Osteoblast (primary cell): ENCODE data around the gene GRAMD4. TPM values are rescaled to one million over a fixed set of nuclear protein-coding genes. Genes with fewer than 3 reads are reported as not detected.

Experiments used
- DNase-seq: peaks from one replicate; pipeline ENCODE4 v3.0.0; 2011; ENCODE audit warnings: low spot score, mixed read lengths; ENCODE audit not compliant: insufficient read length; ENCODE audit errors: missing footprints
- H2AFZ ChIP-seq: 2 replicates; pipeline ENCODE4 v1.6.0; 2011; ENCODE audit warnings: mild to moderate bottlenecking, low read length
- H3K27ac ChIP-seq: 2 replicates; pipeline ENCODE4 v1.5.1; 2011; ENCODE audit warnings: mild to moderate bottlenecking, low read depth, low read length, moderate library complexity
- H3K27me3 ChIP-seq: 2 replicates; pipeline ENCODE4 v1.6.0; 2012; ENCODE audit warnings: mild to moderate bottlenecking, control low read depth, inconsistent platforms, low read length, moderate library complexity; ENCODE audit not compliant: insufficient read depth
- H3K36me3 ChIP-seq: 2 replicates; pipeline ENCODE4 v1.5.1; 2011; ENCODE audit warnings: mild to moderate bottlenecking, low read length, control low read depth, moderate library complexity; ENCODE audit not compliant: insufficient read depth
- H3K4me1 ChIP-seq: 2 replicates; pipeline ENCODE4 v1.5.1; 2011; ENCODE audit warnings: mild to moderate bottlenecking, low read length, control low read depth, moderate library complexity; ENCODE audit not compliant: insufficient read depth
- H3K4me2 ChIP-seq: 2 replicates; pipeline ENCODE4 v1.6.0; 2011; ENCODE audit warnings: mild to moderate bottlenecking, low read length; ENCODE audit not compliant: insufficient read depth
- H3K4me3 ChIP-seq: fragments of 200-600 bp; sonication (generic); 3 replicates; pipeline ENCODE4 v1.5.1; 2012; ENCODE audit warnings: mild to moderate bottlenecking, low read length, inconsistent platforms; ENCODE audit not compliant: insufficient read depth
- H3K79me2 ChIP-seq: 2 replicates; pipeline ENCODE4 v1.6.0; 2012; ENCODE audit warnings: mild to moderate bottlenecking, low read length, control low read depth, inconsistent platforms; ENCODE audit not compliant: insufficient read depth
- H3K9me3 ChIP-seq: 2 replicates; pipeline ENCODE4 v1.5.1; 2011; ENCODE audit warnings: low read depth, low read length, control low read depth
- H4K20me1 ChIP-seq: 2 replicates; pipeline ENCODE4 v1.6.0; 2012; ENCODE audit warnings: mild to moderate bottlenecking, low read length, control low read depth; ENCODE audit not compliant: insufficient read depth
- total RNA-seq: library from RNA; depleted of rRNA; stranded (reverse); fragments of >200 nt; gene quantifications from 2 replicates; pipeline ENCODE4 v1.2.3, GENCODE V29; 2012
- TF ChIP-seq, protein P1 (sequence below): IDR thresholded peaks from 2 replicates; pipeline ENCODE4 v1.5.1; 2011; ENCODE audit warnings: mild to moderate bottlenecking, low read depth, low read length, moderate library complexity; ENCODE audit errors: extremely low read depth

Gene GRAMD4
- total RNA-seq, 1 donor, result 17.0 TPM

DNA sequence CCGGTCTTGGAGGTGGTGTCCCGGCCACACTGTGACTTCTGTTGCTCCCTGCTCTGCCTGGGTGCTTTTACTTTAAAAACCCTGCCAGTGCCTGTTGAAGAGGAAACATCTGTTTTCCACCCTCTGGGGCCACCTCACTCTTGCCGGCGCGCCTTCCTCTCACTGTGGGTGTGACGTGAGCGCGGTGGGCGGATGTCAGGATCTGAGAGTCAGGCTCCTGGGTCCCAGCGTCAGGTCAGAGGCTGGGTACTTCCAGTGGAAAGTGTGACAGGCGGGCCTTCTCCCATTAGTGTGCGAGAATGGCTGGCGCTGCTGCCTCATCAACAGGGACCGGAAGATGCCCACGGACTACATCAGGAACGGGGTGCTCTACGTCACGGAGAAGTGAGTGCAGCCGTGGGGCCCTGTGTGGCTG lies 54.2 kb downstream of the GRAMD4 start:
- Histone ChIP-seq H3K27ac (no peak overlapping the region), H3K79me2 (no peaks in the 10 kb centered on the region), H3K4me2 (no peak overlapping the region), H3K36me3 (no peaks in the 10 kb centered on the region), H2AFZ (no peak overlapping the region), H3K4me3 (no peak overlapping the region), H3K9me3 (no peaks in the 10 kb centered on the region), H3K27me3 (no peaks in the 10 kb centered on the region), H4K20me1 (no peaks in the 10 kb centered on the region), H3K4me1 (no peaks in the 10 kb centered on the region)
- no peak for DNase-seq
- TF ChIP-seq, protein P1, sequence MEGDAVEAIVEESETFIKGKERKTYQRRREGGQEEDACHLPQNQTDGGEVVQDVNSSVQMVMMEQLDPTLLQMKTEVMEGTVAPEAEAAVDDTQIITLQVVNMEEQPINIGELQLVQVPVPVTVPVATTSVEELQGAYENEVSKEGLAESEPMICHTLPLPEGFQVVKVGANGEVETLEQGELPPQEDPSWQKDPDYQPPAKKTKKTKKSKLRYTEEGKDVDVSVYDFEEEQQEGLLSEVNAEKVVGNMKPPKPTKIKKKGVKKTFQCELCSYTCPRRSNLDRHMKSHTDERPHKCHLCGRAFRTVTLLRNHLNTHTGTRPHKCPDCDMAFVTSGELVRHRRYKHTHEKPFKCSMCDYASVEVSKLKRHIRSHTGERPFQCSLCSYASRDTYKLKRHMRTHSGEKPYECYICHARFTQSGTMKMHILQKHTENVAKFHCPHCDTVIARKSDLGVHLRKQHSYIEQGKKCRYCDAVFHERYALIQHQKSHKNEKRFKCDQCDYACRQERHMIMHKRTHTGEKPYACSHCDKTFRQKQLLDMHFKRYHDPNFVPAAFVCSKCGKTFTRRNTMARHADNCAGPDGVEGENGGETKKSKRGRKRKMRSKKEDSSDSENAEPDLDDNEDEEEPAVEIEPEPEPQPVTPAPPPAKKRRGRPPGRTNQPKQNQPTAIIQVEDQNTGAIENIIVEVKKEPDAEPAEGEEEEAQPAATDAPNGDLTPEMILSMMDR, result no peak

DNA sequence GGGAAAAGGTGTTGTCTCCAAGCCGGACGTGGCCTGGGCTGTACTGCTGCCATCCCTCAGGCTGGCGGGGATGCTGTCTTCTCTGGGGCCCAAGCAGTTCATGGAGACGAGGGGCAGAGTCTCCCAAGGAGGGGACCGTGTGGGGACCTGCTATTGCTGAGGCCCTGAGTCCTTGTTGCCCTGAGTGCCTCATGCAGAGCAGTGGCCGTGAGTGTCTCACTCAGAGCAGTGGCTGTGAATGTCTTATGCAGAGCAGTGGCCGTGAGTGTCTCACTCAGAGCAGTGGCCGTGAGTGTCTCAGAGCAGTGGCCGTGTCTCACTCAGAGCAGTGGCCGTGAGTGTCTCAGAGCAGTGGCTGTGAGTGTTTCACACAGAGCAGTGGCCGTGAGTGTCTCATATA lies 54.7 kb downstream of the GRAMD4 start:
- DNase-seq, result no peak
- H3K79me2 ChIP-seq, result no peaks in the 10 kb centered on the region
- H2AFZ ChIP-seq, result no peak overlapping the region
- H3K36me3 ChIP-seq, result no peaks in the 10 kb centered on the region
- H4K20me1 ChIP-seq, result no peaks in the 10 kb centered on the region
- TF ChIP-seq, protein P1, result no peak
- no peak overlapping the region for H3K4me2 ChIP-seq
- H3K4me1 ChIP-seq, result no peaks in the 10 kb centered on the region
- H3K27ac ChIP-seq, result no peak overlapping the region
- H3K9me3 ChIP-seq, result no peaks in the 10 kb centered on the region
- no peaks in the 10 kb centered on the region for H3K27me3 ChIP-seq
- no peak overlapping the region for H3K4me3 ChIP-seq

DNA sequence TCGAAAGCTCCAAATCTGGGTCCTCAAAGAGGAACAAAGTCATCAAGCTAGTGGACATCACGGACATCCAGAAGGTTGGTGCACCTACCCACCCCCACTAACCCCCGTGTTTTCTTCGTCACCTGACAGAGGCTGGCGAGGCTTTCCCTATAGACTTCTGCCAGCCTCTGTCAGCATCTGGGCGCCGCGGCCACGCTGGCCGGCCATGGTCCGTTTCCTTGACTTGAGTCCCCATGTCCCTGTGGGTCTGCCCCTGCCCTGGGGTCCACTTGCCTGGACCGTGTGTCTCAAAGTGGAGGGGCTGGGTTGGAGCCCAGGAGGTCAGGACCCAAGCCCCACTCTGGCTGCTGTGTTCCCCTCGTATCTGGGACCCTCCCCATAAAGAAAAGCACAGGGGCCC lies 55.3 kb downstream of the GRAMD4 start:
- no peaks in the 10 kb centered on the region for H3K9me3 ChIP-seq
- H3K36me3 ChIP-seq, result no peaks in the 10 kb centered on the region
- no peak overlapping the region for H3K4me2 ChIP-seq
- no peaks in the 10 kb centered on the region for H3K4me1 ChIP-seq
- no peak overlapping the region for H3K27ac ChIP-seq
- H3K79me2 ChIP-seq, result no peaks in the 10 kb centered on the region
- TF ChIP-seq, protein P1, result no peak
- H3K27me3 ChIP-seq, result no peaks in the 10 kb centered on the region
- no peak overlapping the region for H3K4me3 ChIP-seq
- H2AFZ ChIP-seq, result no peak overlapping the region
- no peak for DNase-seq
- no peaks in the 10 kb centered on the region for H4K20me1 ChIP-seq

DNA sequence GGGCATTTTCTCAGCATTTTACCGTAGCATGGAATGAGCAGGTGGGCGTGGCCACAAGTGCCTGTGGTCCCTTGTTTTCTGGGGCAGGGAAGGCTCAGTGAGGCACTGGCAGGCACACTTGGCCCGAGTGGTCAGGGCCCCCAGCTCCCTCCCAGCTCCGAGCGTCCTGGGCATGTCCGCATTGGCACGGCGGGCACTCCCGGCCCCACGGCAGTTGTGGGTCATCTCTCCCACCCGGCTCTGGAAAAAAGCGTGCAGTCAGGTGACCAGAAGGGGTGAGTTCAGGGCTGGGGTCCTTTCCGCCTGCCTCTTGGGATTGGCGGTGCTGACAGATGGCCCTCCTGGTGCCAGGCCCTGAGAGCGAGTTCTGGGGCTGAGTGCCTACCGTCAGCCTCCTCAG lies 55.8 kb downstream of the GRAMD4 start:
- H3K4me1 ChIP-seq, result no peaks in the 10 kb centered on the region
- no peaks in the 10 kb centered on the region for H3K79me2 ChIP-seq
- H2AFZ ChIP-seq, result no peak overlapping the region
- no peaks in the 10 kb centered on the region for H3K36me3 ChIP-seq
- no peak overlapping the region for H3K4me2 ChIP-seq
- DNase-seq, result no peak
- no peaks in the 10 kb centered on the region for H3K27me3 ChIP-seq
- H3K9me3 ChIP-seq, result no peaks in the 10 kb centered on the region
- no peak overlapping the region for H3K4me3 ChIP-seq
- TF ChIP-seq, protein P1, result no peak
- H4K20me1 ChIP-seq, result no peaks in the 10 kb centered on the region
- no peak overlapping the region for H3K27ac ChIP-seq
